HG03135 (cell line): Measurements from ENCODE around the gene FAM90A1.
"Not testable (repeated sequence)": the region's sequence is repeated elsewhere in the genome, so short reads cannot be mapped to it uniquely, and the experiment has no call there.

Experiments
- ATAC-seq: cut with Tn5 transposase; IDR thresholded peaks from one replicate; pipeline ENCODE4 v1.9.1; 2021; ENCODE audit warnings: mild to moderate bottlenecking, moderate library complexity; ENCODE audit not compliant: unreplicated experiment

Gene FAM90A1

DNA sequence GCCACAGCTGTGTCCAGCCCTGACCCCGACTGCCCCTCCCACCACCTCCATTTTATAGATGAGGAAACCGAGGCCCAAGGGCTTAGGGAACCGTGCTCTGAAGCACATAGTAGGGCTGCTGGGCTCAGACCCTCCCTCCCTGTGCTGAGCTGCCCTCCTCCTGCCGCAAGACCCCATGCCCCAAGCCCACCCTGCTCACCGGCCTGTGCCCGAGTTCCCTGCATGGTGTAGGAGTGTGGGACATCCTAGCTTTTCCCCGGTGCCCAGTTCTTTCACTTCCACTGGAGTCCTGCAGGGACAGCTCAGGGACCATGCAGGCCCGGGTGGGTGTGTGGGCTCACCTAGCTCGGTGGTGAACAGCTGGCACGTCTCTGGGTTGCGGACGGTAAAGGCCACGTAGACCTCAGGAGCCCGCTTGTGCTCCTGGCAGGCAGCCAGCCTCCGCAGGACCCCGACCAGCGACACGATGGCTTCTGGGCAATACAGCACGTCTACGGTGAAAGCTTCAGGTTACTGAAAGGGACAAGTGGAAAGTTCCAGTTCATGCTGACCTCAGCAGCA lies 6.6 kb upstream of the FAM90A1 start:
- ATAC-seq: not testable (repeated sequence)

- not testable (repeated sequence) for ATAC-seq
Observed at GRCh38 chr12:8233300-8233855, 6.0 kb upstream of the FAM90A1 start.

DNA sequence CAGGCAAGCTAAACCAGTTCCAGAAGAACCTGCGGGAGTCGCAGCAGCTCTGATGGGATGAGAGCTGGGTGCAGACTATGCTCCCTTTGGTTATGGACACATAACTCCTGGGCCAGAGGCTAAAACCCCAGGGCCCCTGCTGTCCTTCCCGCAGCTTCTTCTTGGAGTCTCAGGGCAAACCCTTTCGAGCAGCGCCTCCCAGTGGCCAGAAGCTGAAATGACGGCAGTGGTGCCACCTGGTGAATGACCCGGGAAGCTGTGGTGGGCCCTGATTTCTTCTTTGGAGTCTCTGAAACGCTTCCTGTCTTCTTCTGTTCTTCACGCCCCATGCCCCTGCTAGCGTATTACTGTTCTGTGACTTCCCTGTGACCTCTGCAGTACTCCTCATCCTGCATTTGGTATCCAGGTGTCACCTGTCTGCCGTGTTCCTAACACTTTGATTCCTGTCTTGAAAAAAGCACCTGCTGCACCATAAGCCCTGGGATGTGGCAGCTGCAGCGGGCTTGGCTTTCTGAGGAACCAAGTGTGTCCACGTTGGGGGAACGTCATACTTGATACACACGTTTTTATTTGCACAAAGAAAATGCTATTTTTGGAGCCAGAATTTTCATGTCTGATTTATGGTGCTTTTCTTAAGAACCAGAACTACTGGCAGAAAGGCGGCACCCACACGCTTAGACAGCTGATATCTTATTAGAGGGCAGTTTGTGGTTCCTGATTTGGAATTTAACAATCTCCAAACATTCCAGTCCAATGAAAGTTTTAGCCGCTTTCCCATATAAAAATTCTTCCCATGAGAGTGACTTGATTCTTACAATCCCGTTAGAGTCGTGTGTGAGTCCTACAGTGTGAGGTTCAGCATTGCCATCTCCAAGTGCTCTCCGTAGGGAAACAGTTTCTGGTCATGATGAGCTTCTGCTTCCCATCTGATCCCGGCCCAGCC lies 4.5 kb upstream of the FAM90A1 start:
- not testable (repeated sequence) for ATAC-seq

DNA sequence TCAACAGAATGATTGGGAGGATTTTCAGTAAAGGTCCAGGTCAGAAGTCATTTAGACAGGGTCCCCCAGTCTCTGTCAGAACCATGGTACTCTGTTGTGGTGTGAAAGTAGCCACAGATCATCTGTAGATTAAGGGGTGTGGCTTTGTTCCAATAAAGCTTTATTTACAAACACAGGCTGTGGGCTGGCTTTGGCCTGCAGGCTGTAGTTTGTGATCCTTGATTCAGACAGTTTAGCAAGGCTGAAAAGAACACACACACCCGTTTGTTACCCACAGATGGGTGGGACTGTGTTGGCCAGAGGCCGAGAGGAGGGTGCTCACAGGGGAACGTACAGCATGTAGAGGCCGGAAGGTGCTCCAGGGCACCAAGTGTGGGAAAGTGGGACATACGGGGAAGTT lies 3.6 kb upstream of the FAM90A1 start:
- ATAC-seq: not testable (repeated sequence)

- ATAC-seq: not testable (repeated sequence)
Observed at GRCh38 chr12:8229486-8229885, 2.1 kb upstream of the FAM90A1 start.

- not testable (repeated sequence) for ATAC-seq
Observed at GRCh38 chr12:8228607-8229006, 1.2 kb upstream of the FAM90A1 start.

- not testable (repeated sequence) for ATAC-seq
Observed at GRCh38 chr12:8227732-8228077, 287 bp upstream of the FAM90A1 start.

- ATAC-seq: no peak
Observed at GRCh38 chr12:8226355-8226754, 1.1 kb downstream of the FAM90A1 start.

DNA sequence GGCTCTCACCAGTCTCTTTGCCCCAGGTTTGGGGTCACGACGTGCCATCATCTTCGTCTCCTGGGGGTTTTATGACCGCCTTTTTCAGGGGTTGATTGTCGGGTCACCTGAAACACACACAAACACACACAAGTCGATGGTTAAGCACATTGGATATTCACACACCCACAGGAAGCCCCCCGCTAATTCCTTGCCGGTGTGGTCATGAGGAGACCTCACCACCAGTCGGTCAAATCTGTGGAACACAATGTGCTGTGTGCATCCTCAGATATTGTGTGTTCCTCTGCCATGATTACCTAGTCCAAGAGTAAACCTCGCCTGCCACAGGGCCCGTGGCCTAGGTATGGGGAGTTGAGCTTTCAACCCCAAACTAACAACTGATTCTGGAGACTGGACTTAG lies 2.6 kb downstream of the FAM90A1 start:
- ATAC-seq: not testable (repeated sequence)

DNA sequence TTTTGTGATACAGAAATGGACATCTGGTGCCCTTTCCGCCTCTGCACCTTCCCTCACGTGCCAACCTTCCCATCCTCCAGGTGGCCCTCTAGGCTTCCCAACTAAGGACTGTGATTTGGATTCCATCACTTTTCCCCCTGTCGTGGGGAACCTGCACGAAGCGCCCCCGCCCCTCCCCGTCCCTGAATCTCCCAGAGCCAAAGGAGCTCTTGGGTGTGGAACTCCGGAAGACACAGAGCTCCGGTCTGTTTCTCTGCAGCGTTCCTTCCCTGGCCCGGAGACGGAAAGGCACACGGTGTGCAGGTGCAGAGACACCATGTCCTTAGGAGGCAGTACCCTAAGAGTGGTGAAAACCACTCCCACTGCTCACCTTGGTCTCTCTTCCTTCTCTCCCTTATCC lies 3.8 kb downstream of the FAM90A1 start:
- not testable (repeated sequence) for ATAC-seq

- not testable (repeated sequence) for ATAC-seq
Observed at GRCh38 chr12:8222303-8222702, 5.1 kb downstream of the FAM90A1 start.

DNA sequence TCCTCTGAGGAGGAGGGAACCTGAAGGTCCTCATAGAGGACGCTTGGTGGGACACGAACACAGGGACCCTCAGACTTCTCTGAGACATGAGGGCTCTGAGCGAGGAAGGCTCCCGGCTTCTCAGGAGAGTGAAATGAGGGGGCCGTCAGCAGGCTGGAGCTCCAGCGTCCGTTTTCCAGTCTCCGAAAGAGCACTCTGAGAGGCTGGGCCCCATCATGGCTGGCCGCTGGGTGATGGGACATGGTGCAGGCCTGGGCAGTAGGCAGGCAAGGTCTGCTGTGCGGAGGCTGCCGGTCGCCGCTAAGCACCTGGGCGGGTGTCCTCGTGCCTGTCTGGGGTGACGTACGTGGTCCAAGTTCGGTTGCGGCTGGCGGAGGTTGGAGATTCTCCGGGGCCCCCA lies 5.6 kb downstream of the FAM90A1 start:
- not testable (repeated sequence) for ATAC-seq

DNA sequence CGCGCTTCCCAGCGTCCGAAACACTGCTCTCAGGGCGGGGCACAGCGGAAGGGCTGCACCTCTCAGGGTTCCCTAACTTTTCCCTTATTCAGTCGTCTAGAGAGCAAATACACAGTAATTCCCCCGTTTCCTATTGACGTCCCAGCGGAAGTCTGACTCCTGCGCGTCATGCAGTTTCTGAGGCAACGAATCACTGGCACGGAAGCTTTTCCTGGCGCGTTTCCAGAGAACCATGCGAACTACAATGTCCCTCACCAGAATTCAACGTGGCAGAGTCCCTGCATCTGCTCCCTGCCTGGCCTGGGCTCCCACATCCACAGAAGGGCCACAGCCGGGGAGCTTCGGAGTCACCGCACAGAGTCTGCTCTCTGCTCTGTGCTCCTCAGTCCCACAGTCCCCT lies 6.0 kb downstream of the FAM90A1 start:
- not testable (repeated sequence) for ATAC-seq

DNA sequence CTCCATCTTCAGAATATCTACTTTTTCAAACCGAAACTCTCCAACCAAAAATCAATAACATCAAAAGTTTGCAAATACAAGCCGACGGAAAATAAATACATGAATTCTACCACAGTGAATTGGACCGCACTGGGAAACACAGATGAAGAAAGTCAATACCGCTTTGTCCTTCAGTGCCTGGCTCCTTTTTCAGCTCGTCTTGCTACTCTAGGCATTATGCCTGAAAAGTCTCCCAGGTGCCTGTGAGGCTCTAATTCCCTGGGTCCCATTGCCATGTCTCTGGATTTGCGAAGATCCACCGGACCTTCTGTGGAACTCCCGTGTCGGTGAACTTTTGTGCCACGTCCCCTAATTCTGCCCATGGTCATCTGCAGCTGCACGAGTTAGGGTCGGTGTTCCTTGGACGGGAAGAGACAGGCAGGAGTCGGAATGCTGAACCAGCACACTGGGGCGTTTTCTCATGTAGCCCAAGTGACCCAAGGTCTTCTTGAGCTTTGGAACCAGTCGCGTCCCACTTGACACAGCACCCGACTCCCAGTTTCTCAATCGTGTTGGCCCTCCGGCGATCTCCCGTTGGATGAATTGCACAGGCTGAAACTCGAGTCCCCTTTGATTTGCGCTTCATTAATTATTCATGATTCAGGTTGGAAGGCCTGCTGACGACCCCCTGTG lies 8.6 kb downstream of the FAM90A1 start:
- not testable (repeated sequence) for ATAC-seq

- ATAC-seq: not testable (repeated sequence)
Observed at GRCh38 chr12:8197685-8198308, 29.6 kb downstream of the FAM90A1 start.

- not testable (repeated sequence) for ATAC-seq
Observed at GRCh38 chr12:8188088-8188487, 39.3 kb downstream of the FAM90A1 start.

GRCh38 chr12:8184206-8184605 lies 43.2 kb downstream of the FAM90A1 start:
- ATAC-seq: not testable (repeated sequence)

GRCh38 chr12:8183346-8183745 lies 44.1 kb downstream of the FAM90A1 start:
- not testable (repeated sequence) for ATAC-seq

DNA sequence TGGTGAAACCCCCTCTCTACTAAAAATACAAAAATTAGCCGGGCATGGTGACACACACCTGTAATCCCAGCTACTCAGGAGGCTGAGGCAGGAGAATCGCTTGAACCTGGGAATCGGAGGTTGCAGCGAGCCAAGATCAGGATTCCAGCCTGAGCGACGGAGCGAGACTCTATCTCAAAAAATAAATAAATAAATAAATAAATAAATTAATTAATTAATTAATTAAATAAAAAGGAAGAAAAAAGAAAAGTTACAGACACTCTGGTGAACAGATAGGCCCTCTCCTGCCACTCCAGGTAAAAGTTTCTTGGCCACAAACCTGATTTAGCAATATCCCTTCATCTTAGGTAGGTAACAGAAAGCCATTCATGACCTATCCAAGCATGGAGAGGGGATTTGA lies 44.5 kb downstream of the FAM90A1 start:
- not testable (repeated sequence) for ATAC-seq

DNA sequence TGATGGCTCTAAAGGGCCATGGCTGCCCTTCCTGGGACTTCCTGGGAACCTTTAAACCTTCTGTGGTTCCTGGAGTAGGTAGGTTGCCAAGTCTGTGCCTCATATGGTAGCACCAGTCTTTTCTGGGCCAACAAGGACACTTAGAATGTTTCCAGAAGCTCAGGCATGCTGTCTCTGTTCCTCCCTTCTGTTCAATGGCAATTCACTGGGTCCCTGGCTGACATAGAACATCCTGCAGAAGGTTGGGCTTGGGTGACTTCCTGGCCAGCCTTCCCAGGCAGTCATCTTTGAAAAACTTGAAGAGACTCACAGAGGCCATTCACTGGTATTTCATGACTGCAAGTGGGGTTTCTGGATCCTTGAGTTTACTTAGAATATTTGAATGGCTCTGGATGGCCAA lies 46.1 kb downstream of the FAM90A1 start:
- not testable (repeated sequence) for ATAC-seq
